ENCODE results near the gene ZNF785. TPM values are rescaled to one million over a fixed set of nuclear protein-coding genes. Genes with fewer than 3 reads are reported as not detected.

Gene ZNF785
- total RNA-seq, 1 donor from 2014 or later, result 10.4 TPM

DNA sequence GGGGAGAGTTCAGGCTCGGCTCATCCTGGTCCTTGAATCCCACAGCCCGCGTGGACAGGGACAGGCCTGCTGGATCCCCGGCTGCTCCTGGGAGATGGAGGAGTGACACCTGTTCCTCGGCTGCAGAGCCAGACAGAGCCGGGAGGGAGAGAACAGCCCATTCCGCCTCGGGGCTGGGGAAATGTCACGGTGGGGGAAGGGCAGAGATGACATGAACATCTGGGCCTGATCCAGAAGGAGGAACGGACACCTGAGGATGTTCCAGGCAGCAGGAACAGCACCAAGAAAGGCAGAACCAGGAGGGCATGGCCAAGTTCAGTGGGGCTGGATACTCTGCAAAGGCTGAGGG lies 29.4 kb downstream of the ZNF785 start:
- Histone ChIP-seq H3K9me3 (ENCODE audit: control insufficient read depth in 3 of 3, low read length in 3 of 3) (no peaks in the 10 kb centered on the region), H3K4me1 (ENCODE audit: control insufficient read depth in 3 of 3, insufficient read depth in 3 of 3, low read length in 3 of 3) (peaks cover 26 to 34% (median 27%) of the 10 kb centered on the region in 3 donors), H3K9ac (ENCODE audit: low read depth in 1 of 3, low read length in 3 of 3) (peak overlapping the region in 1 of 3 donors; percentile 33), H3K4me3 (ENCODE audit: low read length in 3 of 3) (no peak overlapping the region), H3K27me3 (ENCODE audit: control insufficient read depth in 3 of 3, insufficient read depth in 3 of 3, low read length in 3 of 3) (no peaks in the 10 kb centered on the region), H3K36me3 (ENCODE audit: control insufficient read depth in 3 of 3, insufficient read depth in 3 of 3, low read length in 3 of 3) (peaks cover 13 to 24% (median 19%) of the 10 kb centered on the region in 3 donors), H3K27ac (ENCODE audit: low read depth, low read length) (no peak overlapping the region)

DNA sequence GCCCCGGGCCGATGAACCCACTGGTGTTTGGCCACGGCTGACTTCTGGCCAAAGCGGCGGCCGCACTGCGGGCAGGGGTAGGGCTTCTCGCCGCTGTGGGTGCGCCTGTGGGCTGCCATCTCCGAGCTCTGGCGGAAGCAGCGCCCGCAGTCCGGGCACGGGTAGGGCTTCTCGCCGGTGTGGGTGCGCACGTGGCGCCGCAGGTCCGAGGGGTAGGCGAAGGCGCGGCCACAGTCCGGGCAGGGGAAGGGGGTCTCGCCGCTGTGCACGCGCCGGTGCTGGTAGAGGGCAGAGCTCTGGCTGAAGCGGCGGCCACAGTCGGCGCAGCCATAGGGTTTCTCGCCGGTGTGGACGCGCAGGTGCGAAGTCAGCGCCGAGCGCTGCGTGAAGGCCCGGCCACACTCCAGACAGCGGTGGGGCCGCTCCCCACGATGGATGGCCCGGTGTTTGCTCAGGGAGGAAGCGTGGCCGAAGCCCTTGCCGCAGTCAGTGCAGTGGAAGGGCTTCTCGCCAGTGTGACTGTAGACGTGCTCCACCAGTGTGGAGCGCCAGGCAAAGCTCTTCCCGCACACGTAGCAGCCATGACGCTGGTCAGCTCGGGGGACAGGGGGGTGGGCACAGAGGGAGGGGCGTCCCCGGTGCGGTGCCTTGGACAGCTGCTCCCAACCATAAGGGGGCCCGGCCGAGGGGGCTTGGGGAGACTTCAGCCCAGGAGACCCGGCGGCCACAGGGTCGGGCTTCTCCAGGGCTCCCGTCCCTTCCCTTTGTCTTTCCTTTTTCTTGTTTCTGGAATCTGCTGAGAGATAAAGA lies 30.0 kb downstream of the ZNF785 start:
- H3K4me1 ChIP-seq (ENCODE audit: control insufficient read depth in 3 of 3, insufficient read depth in 3 of 3, low read length in 3 of 3), result peaks cover 23 to 31% (median 24%) of the 10 kb centered on the region in 3 donors
- no peak overlapping the region for H3K27ac ChIP-seq (ENCODE audit: low read depth, low read length)
- H3K4me3 ChIP-seq (ENCODE audit: low read length in 3 of 3), result no peak overlapping the region

DNA sequence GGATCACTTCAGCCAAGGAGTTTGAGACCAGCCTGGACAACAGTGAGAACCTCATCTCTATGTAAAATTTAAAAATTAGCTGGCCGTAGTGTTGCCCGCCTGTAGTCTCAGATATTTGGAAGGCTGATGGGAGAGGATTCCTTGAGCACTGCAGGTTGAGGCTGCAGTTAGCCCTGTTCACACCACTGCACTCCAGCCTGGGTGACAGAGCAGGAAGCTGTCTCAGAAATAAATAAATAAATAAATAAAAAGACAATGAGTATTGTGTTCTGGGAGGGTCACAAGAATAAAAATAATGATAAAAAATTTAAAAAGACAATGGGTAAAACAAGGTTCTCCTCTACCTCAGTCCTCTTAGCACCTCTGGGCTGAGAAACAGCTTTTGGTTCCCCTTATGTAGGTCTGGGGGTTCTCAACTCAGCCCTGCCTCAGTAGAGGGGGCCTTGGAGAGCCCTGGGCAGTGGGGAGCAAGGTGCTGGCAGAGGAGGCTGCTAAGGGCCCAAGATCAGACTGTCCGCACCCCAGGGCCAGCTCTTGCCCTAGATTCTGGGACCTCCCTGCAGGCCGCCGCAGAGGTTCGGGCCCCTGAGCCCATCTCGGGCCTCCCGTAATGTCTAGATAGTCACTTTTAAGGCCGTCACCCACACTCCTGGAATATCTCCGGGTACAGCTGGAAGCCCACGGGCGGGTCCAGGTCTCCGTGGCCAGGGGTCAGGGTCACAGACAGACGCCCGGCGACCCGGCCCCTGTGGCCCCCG lies 30.8 kb downstream of the ZNF785 start:
- H3K36me3 ChIP-seq (ENCODE audit: control insufficient read depth in 3 of 3, insufficient read depth in 3 of 3, low read length in 3 of 3), result peaks cover 13 to 24% (median 19%) of the 10 kb centered on the region in 3 donors
- no peak overlapping the region for H3K27ac ChIP-seq (ENCODE audit: low read depth, low read length)
- H3K9me3 ChIP-seq (ENCODE audit: control insufficient read depth in 3 of 3, low read length in 3 of 3), result no peaks in the 10 kb centered on the region
- H3K4me1 ChIP-seq (ENCODE audit: control insufficient read depth in 3 of 3, insufficient read depth in 3 of 3, low read length in 3 of 3), result peaks cover 23 to 31% (median 24%) of the 10 kb centered on the region in 3 donors
- no peak overlapping the region for H3K9ac ChIP-seq (ENCODE audit: low read depth in 1 of 3, low read length in 3 of 3)
- no peaks in the 10 kb centered on the region for H3K27me3 ChIP-seq (ENCODE audit: control insufficient read depth in 3 of 3, insufficient read depth in 3 of 3, low read length in 3 of 3)
- H3K4me3 ChIP-seq (ENCODE audit: low read length in 3 of 3), result no peak overlapping the region

More for the DNA sequence above, 30.0 kb downstream of the ZNF785 start:
- Histone ChIP-seq H3K36me3 (ENCODE audit: control insufficient read depth in 3 of 3, insufficient read depth in 3 of 3, low read length in 3 of 3) (peaks cover 13 to 24% (median 19%) of the 10 kb centered on the region in 3 donors), H3K27me3 (ENCODE audit: control insufficient read depth in 3 of 3, insufficient read depth in 3 of 3, low read length in 3 of 3) (no peaks in the 10 kb centered on the region), H3K9me3 (ENCODE audit: control insufficient read depth in 3 of 3, low read length in 3 of 3) (no peaks in the 10 kb centered on the region), H3K9ac (ENCODE audit: low read depth in 1 of 3, low read length in 3 of 3) (no peak overlapping the region)

DNA sequence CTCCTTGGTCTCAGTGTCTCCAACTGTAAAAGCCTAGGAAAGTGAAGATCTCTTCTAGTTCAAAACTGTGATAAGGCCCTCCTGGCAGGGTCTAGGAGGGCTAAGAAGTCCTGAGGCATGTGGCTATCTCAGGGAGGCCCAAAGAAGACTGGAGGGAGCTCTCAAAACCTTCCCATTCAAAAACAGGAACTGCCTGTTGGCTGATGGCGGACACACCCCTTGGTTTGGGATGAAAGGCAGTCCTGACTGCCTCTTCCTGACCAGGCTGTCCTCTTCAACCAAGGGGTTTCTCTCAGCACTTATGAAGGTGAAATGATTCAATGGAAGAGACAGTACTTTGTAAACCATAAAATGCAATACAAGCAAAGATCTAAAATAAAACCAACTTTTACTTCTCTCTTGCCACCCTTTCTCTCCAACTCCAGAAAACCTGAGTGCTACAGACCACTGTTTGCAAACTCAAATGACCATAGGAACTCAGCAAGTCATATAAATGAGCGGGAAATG lies 32.1 kb downstream of the ZNF785 start:
- Histone ChIP-seq H3K9ac (ENCODE audit: low read depth in 1 of 3, low read length in 3 of 3) (peak overlapping the region in 1 of 3 donors; percentile 0), H3K4me3 (ENCODE audit: low read length in 3 of 3) (no peak overlapping the region), H3K27me3 (ENCODE audit: control insufficient read depth in 3 of 3, insufficient read depth in 3 of 3, low read length in 3 of 3) (no peaks in the 10 kb centered on the region), H3K36me3 (ENCODE audit: control insufficient read depth in 3 of 3, insufficient read depth in 3 of 3, low read length in 3 of 3) (peaks cover 13 to 24% (median 19%) of the 10 kb centered on the region in 3 donors), H3K9me3 (ENCODE audit: control insufficient read depth in 3 of 3, low read length in 3 of 3) (no peaks in the 10 kb centered on the region), H3K27ac (ENCODE audit: low read depth, low read length) (no peak overlapping the region), H3K4me1 (ENCODE audit: control insufficient read depth in 3 of 3, insufficient read depth in 3 of 3, low read length in 3 of 3) (peaks cover 17 to 32% (median 23%) of the 10 kb centered on the region in 3 donors)

DNA sequence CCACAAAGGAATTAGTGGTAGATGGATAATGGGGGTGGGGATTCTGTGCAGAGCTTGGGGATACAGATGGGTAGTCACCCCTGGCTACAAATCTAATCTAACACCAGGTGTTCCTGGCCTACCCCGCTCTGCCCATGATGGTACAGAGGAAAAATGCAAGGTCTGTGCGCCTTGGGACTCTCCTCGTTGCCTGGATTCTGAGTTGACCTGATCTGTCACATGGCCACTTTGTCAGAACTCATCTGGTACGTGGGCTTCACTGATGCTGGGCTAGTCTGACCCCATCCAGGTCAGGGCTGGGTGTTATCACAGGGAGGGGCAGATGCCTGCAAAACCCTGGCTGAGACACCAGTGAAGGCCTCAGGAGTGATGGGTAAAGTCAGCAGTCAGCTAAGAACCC lies 32.5 kb downstream of the ZNF785 start:
- peaks cover 13 to 24% (median 19%) of the 10 kb centered on the region in 3 donors for H3K36me3 ChIP-seq (ENCODE audit: control insufficient read depth in 3 of 3, insufficient read depth in 3 of 3, low read length in 3 of 3)
- H3K9me3 ChIP-seq (ENCODE audit: control insufficient read depth in 3 of 3, low read length in 3 of 3), result no peaks in the 10 kb centered on the region
- no peak overlapping the region for H3K4me3 ChIP-seq (ENCODE audit: low read length in 3 of 3)
- H3K4me1 ChIP-seq (ENCODE audit: control insufficient read depth in 3 of 3, insufficient read depth in 3 of 3, low read length in 3 of 3), result peaks cover 17 to 32% (median 23%) of the 10 kb centered on the region in 3 donors
- peak overlapping the region in 1 of 3 donors; percentile 0 for H3K9ac ChIP-seq (ENCODE audit: low read depth in 1 of 3, low read length in 3 of 3)
- H3K27me3 ChIP-seq (ENCODE audit: control insufficient read depth in 3 of 3, insufficient read depth in 3 of 3, low read length in 3 of 3), result no peaks in the 10 kb centered on the region
- H3K27ac ChIP-seq (ENCODE audit: low read depth, low read length), result no peak overlapping the region

DNA sequence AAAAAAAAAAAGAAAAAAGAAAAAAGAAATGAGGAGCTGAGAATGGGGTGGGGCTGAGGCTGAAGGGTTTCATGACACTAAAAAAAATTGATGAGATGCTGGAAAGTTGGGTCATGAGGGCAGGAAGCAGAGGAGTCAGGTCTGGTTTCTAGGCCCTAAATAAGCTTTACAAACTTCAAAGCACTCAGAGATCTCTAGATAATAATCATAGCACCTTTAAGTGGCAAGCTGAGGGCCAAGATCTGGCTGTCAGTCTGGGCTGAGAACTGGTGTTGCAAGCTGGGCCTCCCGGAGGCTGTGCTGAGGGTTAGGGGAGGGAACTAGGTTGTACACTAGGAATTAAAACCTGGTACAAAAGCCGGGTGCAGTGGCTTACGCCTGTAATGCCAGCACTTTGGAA lies 33.7 kb downstream of the ZNF785 start:
- no peak overlapping the region for H3K4me3 ChIP-seq (ENCODE audit: low read length in 3 of 3)
- no peak overlapping the region for H3K9ac ChIP-seq (ENCODE audit: low read depth in 1 of 3, low read length in 3 of 3)
- H3K9me3 ChIP-seq (ENCODE audit: control insufficient read depth in 3 of 3, low read length in 3 of 3), result no peaks in the 10 kb centered on the region
- peaks cover 13 to 24% (median 19%) of the 10 kb centered on the region in 3 donors for H3K36me3 ChIP-seq (ENCODE audit: control insufficient read depth in 3 of 3, insufficient read depth in 3 of 3, low read length in 3 of 3)
- H3K27me3 ChIP-seq (ENCODE audit: control insufficient read depth in 3 of 3, insufficient read depth in 3 of 3, low read length in 3 of 3), result no peaks in the 10 kb centered on the region
- H3K4me1 ChIP-seq (ENCODE audit: control insufficient read depth in 3 of 3, insufficient read depth in 3 of 3, low read length in 3 of 3), result peaks cover 11 to 23% (median 19%) of the 10 kb centered on the region in 3 donors
- H3K27ac ChIP-seq (ENCODE audit: low read depth, low read length), result no peak overlapping the region

DNA sequence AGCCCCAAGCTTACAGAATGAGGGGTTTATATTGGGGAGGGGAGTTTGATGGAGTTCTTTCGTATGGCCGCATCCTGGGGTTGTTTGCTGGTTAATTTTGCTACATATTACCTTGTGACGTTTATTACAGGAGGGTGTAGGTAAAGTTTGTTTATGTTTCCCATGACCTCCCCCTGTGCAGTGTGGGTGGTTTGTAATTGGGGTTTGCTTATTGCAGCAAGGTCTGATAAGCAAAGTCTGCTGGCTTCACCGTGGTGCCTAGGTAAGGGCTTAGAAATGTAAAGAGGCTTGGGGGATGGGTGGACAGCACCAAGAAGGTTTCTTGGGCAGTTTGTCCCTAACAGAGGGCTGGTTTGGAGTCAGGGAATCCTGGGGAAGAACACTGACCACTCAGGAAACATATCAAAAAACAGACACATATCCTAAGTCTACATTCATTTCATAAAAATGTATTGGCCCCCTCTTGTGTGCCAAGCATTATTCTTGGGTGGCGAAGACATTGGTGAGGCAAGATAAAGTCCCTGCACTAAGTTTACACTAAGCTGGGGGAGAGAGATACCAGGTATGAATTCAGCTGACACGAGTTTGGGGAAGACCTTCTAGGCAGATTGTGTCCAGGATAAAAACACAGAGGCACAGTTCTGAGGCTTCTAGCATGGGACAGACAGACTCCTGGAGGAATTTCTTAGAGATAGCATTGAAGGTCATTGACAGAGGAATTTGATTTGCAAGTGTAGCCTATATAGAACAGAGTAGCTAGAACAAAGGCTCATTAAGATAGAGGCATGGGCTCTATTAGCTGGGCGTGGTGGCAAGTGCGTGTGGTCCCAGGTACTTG lies 36.9 kb downstream of the ZNF785 start:
- no peak overlapping the region for H3K4me3 ChIP-seq (ENCODE audit: low read length in 3 of 3)
- H3K36me3 ChIP-seq (ENCODE audit: control insufficient read depth in 3 of 3, insufficient read depth in 3 of 3, low read length in 3 of 3), result peaks cover 2 to 9% (median 8%) of the 10 kb centered on the region in 3 donors
- H3K4me1 ChIP-seq (ENCODE audit: control insufficient read depth in 3 of 3, insufficient read depth in 3 of 3, low read length in 3 of 3), result peaks cover 8 to 15% (median 12%) of the 10 kb centered on the region in 3 donors
- no peak overlapping the region for H3K27ac ChIP-seq (ENCODE audit: low read depth, low read length)
- H3K27me3 ChIP-seq (ENCODE audit: control insufficient read depth in 3 of 3, insufficient read depth in 3 of 3, low read length in 3 of 3), result no peaks in the 10 kb centered on the region
- peak overlapping the region in 1 of 3 donors; percentile 32 for H3K9ac ChIP-seq (ENCODE audit: low read depth in 1 of 3, low read length in 3 of 3)
- H3K9me3 ChIP-seq (ENCODE audit: control insufficient read depth in 3 of 3, low read length in 3 of 3), result no peaks in the 10 kb centered on the region

DNA sequence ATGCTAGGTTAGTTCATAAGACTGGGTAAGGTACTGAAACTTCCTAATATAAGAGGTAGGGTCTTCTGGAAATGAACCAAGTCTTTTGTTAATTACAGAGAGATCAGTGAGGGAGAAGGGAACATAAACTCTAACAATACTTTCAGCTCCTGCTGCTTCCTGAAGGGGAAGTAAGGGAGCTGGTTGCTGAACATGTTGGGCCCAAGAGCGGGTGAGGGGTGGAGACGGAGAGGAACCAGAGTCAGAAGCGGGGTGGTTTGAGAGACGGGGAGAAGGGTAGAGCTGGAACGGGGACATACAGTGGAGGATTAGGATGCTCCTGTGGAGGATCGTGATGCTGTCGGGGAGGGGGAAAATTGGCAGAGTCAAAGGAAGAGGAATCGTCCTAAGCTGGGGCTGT lies 39.4 kb downstream of the ZNF785 start:
- H3K9ac ChIP-seq (ENCODE audit: low read depth in 1 of 3, low read length in 3 of 3), result no peak overlapping the region
- H3K27ac ChIP-seq (ENCODE audit: low read depth, low read length), result no peak overlapping the region
- no peak overlapping the region for H3K4me3 ChIP-seq (ENCODE audit: low read length in 3 of 3)
- no peaks in the 10 kb centered on the region for H3K36me3 ChIP-seq (ENCODE audit: control insufficient read depth in 3 of 3, insufficient read depth in 3 of 3, low read length in 3 of 3)
- H3K4me1 ChIP-seq (ENCODE audit: control insufficient read depth in 3 of 3, insufficient read depth in 3 of 3, low read length in 3 of 3), result peaks cover 0 to 5% (median 3%) of the 10 kb centered on the region in 3 donors
- no peaks in the 10 kb centered on the region for H3K27me3 ChIP-seq (ENCODE audit: control insufficient read depth in 3 of 3, insufficient read depth in 3 of 3, low read length in 3 of 3)
- no peaks in the 10 kb centered on the region for H3K9me3 ChIP-seq (ENCODE audit: control insufficient read depth in 3 of 3, low read length in 3 of 3)

DNA sequence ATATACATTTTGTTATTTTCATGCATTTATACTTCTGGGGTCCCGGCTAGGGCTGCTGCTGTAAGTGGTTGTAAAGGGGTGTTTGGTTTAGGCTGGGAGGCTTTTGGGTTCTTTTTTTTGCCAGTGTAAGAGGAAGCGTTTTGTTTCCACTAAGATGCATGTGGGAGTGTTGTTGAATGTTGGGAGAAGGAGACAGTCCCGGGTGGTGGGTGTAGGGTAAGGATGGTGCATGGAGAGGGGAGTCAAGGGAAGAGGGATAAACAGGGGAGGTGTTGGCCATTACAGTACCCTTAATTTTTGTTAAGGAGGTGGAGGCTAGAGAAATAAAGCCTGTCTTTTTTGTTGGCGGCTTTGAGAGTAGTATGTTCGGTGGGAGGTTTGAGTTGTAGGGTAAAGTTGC lies 42.4 kb downstream of the ZNF785 start:
- Histone ChIP-seq H3K9ac (ENCODE audit: low read depth in 1 of 3, low read length in 3 of 3) (no peak overlapping the region), H3K36me3 (ENCODE audit: control insufficient read depth in 3 of 3, insufficient read depth in 3 of 3, low read length in 3 of 3) (no peaks in the 10 kb centered on the region), H3K9me3 (ENCODE audit: control insufficient read depth in 3 of 3, low read length in 3 of 3) (no peaks in the 10 kb centered on the region), H3K27me3 (ENCODE audit: control insufficient read depth in 3 of 3, insufficient read depth in 3 of 3, low read length in 3 of 3) (no peaks in the 10 kb centered on the region), H3K4me3 (ENCODE audit: low read length in 3 of 3) (no peak overlapping the region), H3K27ac (ENCODE audit: low read depth, low read length) (no peak overlapping the region), H3K4me1 (ENCODE audit: control insufficient read depth in 3 of 3, insufficient read depth in 3 of 3, low read length in 3 of 3) (peaks cover 0 to 4% (median 0%) of the 10 kb centered on the region in 3 donors)

Data from skeletal muscle tissue (tissue), 4 donors.